Keratinocyte (primary cell): ENCODE data around the gene USP6.

Experiments
- EZH2 ChIP-seq: IDR thresholded peaks from one replicate; pipeline ENCODE4 v1.6.1; 2012; ENCODE audit warnings: inconsistent platforms, mild to moderate bottlenecking, low read length, moderate library complexity
- TF ChIP-seq, protein P1 (sequence below), 3 experiments: IDR thresholded peaks in 1 of 3; conservative IDR thresholded peaks in 1 of 3; optimal IDR thresholded peaks in 1 of 3; 2 replicates in 2 of 3; 3 replicates in 1 of 3; pipeline versions ENCODE3 to v1.5.1; 2011; ENCODE audit warnings: low read length in 3 of 3, mild to moderate bottlenecking in 3 of 3, moderate library complexity in 2 of 3, control low read depth in 1 of 3, inconsistent platforms in 1 of 3; ENCODE audit not compliant: insufficient read depth in 2 of 3; ENCODE audit errors: extremely low read depth in 1 of 3

GRCh38 chr17:5118219-5118618 lies 2.4 kb downstream of the USP6 start:
- TF ChIP-seq, protein P1, sequence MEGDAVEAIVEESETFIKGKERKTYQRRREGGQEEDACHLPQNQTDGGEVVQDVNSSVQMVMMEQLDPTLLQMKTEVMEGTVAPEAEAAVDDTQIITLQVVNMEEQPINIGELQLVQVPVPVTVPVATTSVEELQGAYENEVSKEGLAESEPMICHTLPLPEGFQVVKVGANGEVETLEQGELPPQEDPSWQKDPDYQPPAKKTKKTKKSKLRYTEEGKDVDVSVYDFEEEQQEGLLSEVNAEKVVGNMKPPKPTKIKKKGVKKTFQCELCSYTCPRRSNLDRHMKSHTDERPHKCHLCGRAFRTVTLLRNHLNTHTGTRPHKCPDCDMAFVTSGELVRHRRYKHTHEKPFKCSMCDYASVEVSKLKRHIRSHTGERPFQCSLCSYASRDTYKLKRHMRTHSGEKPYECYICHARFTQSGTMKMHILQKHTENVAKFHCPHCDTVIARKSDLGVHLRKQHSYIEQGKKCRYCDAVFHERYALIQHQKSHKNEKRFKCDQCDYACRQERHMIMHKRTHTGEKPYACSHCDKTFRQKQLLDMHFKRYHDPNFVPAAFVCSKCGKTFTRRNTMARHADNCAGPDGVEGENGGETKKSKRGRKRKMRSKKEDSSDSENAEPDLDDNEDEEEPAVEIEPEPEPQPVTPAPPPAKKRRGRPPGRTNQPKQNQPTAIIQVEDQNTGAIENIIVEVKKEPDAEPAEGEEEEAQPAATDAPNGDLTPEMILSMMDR (optimal IDR thresholded peaks at IDR 0.05 in 1 of 3, IDR thresholded peaks at IDR 0.05 in 1 of 3, conservative IDR thresholded peaks at IDR 0.05 in 1 of 3; ENCODE audit: extremely low read depth in 1 of 3, insufficient read depth in 2 of 3, low read length in 3 of 3) = no peak
- no peak for TF ChIP-seq EZH2
